HepG2 (cell line): Measurements from ENCODE around the gene HOXA10. TPM values are rescaled to one million over a fixed set of nuclear protein-coding genes. Genes with fewer than 3 reads are reported as not detected.

Experiments used
- ATF7-NPFF ChIP-seq: sonication (generic); formaldehyde crosslinking; IDR thresholded peaks from 2 replicates; pipeline ENCODE4 v1.8.1; 2023; ENCODE audit warnings: mild to moderate bottlenecking, low read depth, missing genetic modification reagents, moderate library complexity
- HBP1 ChIP-seq: IDR thresholded peaks from 2 replicates; pipeline ENCODE4 v1.6.1; 2016; ENCODE audit warnings: low read depth, control low read depth
- MED8 ChIP-seq: sonication (generic); formaldehyde crosslinking; IDR thresholded peaks from 2 replicates; pipeline ENCODE4 v1.8.1; 2023; ENCODE audit warnings: mild to moderate bottlenecking, missing genetic modification reagents; ENCODE audit not compliant: insufficient replicate concordance
- U2AF2 ChIP-seq: fragments of 200-400 bp; formaldehyde crosslinking; IDR thresholded peaks from 2 replicates; pipeline ENCODE4 v1.6.1; 2017; ENCODE audit warnings: low read depth, mild to moderate bottlenecking, low read length
- ZNF552 ChIP-seq: sonication (generic); formaldehyde crosslinking; IDR thresholded peaks from 2 replicates; pipeline ENCODE4 v1.9.0; 2022; ENCODE audit warnings: missing genetic modification reagents, mild to moderate bottlenecking, borderline replicate concordance
- ZSCAN31 ChIP-seq: sonication (generic); formaldehyde crosslinking; IDR thresholded peaks from 2 replicates; pipeline ENCODE4 v1.5.0; 2020; ENCODE audit warnings: low read depth, mild to moderate bottlenecking, missing genetic modification reagents
- polyA plus RNA-seq, 8 experiments: library from polyadenylated mRNA; depleted of rRNA in 3 of 8; stranded (reverse) in 7 of 8; unstranded in 1 of 8; fragments of >200 nt; fragmentation: Illumina TruSeq in 4 of 8; extraction: Trizol in 4 of 8; gene quantifications; 2 replicates each; pipeline versions ENCODE4 v1.2.1 to v1.2.3, GENCODE V29; 2011 to 2016; ENCODE audit warnings: low read depth in 4 of 8, missing spikeins in 1 of 8, mixed read lengths in 1 of 8; ENCODE audit not compliant: insufficient read depth in 1 of 8
- total RNA-seq, 5 experiments: library from RNA; depleted of rRNA; stranded (reverse); fragments of >200 nt; fragmentation: Illumina TruSeq; extraction: Trizol; gene quantifications; 2 replicates each; pipeline ENCODE4 v1.2.3, GENCODE V29; 2016; ENCODE audit warnings: low read depth in 1 of 5
- TF ChIP-seq, protein P1 (sequence below), 2 experiments: sonication (generic) in 1 of 2; formaldehyde crosslinking in 1 of 2; IDR thresholded peaks; 2 replicates each; pipeline versions ENCODE4 v1.6.1 to v1.9.0; 2014 to 2022; ENCODE audit warnings: antibody characterized with exemption in 1 of 2, borderline replicate concordance in 1 of 2, inconsistent platforms in 1 of 2, low read depth in 1 of 2, missing genetic modification reagents in 1 of 2
- TF ChIP-seq, protein P2 (sequence below): sonication (generic); formaldehyde crosslinking; IDR thresholded peaks from 2 replicates; pipeline ENCODE4 v1.5.1; 2020; ENCODE audit warnings: missing genetic modification reagents, mild to moderate bottlenecking, borderline replicate concordance
- TF ChIP-seq, protein P3 (sequence below): sonication (generic); formaldehyde crosslinking; IDR thresholded peaks from 2 replicates; pipeline ENCODE4 v1.5.0; 2020; ENCODE audit warnings: mild to moderate bottlenecking, missing genetic modification reagents
- TF ChIP-seq, protein P4 (sequence below): sonication (generic); formaldehyde crosslinking; IDR thresholded peaks from 2 replicates; pipeline ENCODE4 v1.4.0; 2020; ENCODE audit warnings: missing genetic modification reagents

HOXA10 gene
- total and polyA plus RNA-seq, 2 of the 13 experiments (the other 11 are each of a cell fraction or from before 2014, with no cell fraction given), result not detected

DNA sequence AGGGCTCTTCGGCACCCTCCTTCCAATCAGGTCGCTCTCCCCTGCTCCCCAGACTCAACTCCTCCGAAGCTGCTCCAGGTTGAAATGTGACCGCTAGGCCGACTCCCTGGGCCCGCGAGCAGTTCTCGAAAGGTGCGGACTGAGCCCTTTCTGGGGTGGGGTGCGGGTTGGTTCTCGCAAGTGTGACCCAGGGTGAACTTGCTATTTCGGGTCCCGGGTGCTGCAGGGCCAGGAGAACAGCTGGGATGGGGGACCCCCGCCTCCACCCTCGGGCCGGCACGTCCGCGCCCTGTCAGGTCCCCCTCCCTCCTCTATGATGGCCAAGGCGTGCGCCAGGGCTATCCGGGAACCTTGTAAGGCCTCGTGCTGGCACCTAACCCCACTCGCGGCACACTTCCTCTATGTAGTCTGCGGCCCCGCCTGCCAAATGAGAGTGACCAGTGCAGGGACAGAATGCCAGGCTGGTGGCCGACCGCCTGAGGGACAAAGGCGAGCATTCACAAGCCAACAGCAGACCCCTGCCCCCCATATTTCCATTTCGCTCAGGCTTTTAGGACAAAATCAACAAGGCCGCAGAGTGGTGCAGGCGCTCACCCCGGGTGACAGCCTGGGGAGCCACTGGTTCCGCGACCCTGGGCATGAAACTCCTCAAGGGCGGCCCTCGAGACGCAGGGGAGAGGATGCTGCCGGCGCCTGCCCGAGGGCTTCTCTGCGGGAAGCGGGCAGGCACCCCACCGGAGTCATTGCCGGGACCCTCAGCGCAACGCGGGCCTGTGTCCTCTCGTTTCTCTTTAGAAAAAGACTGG lies 39.5 kb upstream of the HOXA10 start (continued):
- TF ChIP-seq, protein P1, sequence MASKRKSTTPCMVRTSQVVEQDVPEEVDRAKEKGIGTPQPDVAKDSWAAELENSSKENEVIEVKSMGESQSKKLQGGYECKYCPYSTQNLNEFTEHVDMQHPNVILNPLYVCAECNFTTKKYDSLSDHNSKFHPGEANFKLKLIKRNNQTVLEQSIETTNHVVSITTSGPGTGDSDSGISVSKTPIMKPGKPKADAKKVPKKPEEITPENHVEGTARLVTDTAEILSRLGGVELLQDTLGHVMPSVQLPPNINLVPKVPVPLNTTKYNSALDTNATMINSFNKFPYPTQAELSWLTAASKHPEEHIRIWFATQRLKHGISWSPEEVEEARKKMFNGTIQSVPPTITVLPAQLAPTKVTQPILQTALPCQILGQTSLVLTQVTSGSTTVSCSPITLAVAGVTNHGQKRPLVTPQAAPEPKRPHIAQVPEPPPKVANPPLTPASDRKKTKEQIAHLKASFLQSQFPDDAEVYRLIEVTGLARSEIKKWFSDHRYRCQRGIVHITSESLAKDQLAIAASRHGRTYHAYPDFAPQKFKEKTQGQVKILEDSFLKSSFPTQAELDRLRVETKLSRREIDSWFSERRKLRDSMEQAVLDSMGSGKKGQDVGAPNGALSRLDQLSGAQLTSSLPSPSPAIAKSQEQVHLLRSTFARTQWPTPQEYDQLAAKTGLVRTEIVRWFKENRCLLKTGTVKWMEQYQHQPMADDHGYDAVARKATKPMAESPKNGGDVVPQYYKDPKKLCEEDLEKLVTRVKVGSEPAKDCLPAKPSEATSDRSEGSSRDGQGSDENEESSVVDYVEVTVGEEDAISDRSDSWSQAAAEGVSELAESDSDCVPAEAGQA (IDR thresholded peaks at IDR 0.05; ENCODE audit: low read depth), result no peak
- TF ChIP-seq, protein P1 (CRISPR knock-in tag; IDR thresholded peaks at IDR 0.05; ENCODE audit: borderline replicate concordance), result no peak
- TF ChIP-seq, protein P2, sequence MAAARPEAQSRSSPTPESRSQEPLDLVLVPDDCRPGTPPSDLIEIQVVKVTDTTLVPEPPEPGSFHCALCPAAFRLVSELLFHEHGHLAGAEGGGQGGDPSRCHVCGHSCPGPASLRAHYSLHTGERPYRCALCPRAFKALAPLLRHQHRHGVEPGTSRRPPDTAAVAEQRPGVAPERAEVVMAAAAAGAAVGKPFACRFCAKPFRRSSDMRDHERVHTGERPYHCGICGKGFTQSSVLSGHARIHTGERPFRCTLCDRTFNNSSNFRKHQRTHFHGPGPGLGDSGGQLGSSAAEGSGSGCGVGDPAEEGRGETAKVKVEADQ (CRISPR knock-in tag), result no peak
- TF ChIP-seq, protein P3, sequence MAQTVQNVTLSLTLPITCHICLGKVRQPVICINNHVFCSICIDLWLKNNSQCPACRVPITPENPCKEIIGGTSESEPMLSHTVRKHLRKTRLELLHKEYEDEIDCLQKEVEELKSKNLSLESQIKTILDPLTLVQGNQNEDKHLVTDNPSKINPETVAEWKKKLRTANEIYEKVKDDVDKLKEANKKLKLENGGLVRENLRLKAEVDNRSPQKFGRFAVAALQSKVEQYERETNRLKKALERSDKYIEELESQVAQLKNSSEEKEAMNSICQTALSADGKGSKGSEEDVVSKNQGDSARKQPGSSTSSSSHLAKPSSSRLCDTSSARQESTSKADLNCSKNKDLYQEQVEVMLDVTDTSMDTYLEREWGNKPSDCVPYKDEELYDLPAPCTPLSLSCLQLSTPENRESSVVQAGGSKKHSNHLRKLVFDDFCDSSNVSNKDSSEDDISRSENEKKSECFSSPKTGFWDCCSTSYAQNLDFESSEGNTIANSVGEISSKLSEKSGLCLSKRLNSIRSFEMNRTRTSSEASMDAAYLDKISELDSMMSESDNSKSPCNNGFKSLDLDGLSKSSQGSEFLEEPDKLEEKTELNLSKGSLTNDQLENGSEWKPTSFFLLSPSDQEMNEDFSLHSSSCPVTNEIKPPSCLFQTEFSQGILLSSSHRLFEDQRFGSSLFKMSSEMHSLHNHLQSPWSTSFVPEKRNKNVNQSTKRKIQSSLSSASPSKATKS (CRISPR knock-in tag), result no peak
- TF ChIP-seq ZNF552 (CRISPR knock-in tag) (no peak), ATF7-NPFF (CRISPR knock-in tag) (no peak), MED8 (CRISPR knock-in tag) (no peak), ZSCAN31 (CRISPR knock-in tag) (no peak), HBP1 (no peak), U2AF2 (no peak)
- TF ChIP-seq, protein P4, sequence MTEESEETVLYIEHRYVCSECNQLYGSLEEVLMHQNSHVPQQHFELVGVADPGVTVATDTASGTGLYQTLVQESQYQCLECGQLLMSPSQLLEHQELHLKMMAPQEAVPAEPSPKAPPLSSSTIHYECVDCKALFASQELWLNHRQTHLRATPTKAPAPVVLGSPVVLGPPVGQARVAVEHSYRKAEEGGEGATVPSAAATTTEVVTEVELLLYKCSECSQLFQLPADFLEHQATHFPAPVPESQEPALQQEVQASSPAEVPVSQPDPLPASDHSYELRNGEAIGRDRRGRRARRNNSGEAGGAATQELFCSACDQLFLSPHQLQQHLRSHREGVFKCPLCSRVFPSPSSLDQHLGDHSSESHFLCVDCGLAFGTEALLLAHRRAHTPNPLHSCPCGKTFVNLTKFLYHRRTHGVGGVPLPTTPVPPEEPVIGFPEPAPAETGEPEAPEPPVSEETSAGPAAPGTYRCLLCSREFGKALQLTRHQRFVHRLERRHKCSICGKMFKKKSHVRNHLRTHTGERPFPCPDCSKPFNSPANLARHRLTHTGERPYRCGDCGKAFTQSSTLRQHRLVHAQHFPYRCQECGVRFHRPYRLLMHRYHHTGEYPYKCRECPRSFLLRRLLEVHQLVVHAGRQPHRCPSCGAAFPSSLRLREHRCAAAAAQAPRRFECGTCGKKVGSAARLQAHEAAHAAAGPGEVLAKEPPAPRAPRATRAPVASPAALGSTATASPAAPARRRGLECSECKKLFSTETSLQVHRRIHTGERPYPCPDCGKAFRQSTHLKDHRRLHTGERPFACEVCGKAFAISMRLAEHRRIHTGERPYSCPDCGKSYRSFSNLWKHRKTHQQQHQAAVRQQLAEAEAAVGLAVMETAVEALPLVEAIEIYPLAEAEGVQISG, result no peak
